Ovary (tissue), 9 donors: ENCODE measurements around the gene CYP2S1. TPM values are rescaled to one million over a fixed set of nuclear protein-coding genes. Genes with fewer than 3 reads are reported as not detected.

Experiments used
- DNase-seq, 5 donors: peaks; one replicate each; pipeline ENCODE4 v3.0.0-alpha.2; 2019 to 2020
- H3K27ac ChIP-seq, 2 donors: fragments of 200-600 bp; one replicate each; pipeline versions ENCODE4 v1.5.1 to v1.8.0; 2019 to 2022
- H3K27me3 ChIP-seq: fragments of 200-600 bp; one replicate; pipeline ENCODE4 v1.8.0; 2022
- H3K36me3 ChIP-seq: fragments of 200-600 bp; sonication (generic); one replicate; pipeline ENCODE4 v1.5.1; 2019
- H3K4me1 ChIP-seq: one replicate; pipeline ENCODE4 v1.8.1; 2013; ENCODE audit warnings: mild to moderate bottlenecking, moderate library complexity; ENCODE audit not compliant: insufficient read depth
- H3K4me3 ChIP-seq: fragments of 200-600 bp; sonication (generic); one replicate; pipeline ENCODE4 v1.5.1; 2017
- H3K9me3 ChIP-seq, 2 donors: fragments of 200-600 bp in 1 of 2; sonication (generic) in 1 of 2; one replicate each; pipeline versions ENCODE4 v1.5.1 to v1.8.1; 2013 to 2019; ENCODE audit warnings: mild to moderate bottlenecking in 1 of 2, moderate library complexity in 1 of 2
- EP300 ChIP-seq: sonication (generic); formaldehyde crosslinking; IDR thresholded peaks from one replicate; pipeline ENCODE4 v1.6.1; 2017; ENCODE audit warnings: antibody characterized with exemption
- POLR2A ChIP-seq: fragments of 450-650 bp; IDR thresholded peaks from one replicate; pipeline ENCODE4 v1.6.1; 2017; ENCODE audit warnings: antibody characterized with exemption, mild to moderate bottlenecking, moderate library complexity
- WGBS, 3 donors: extraction: QIAGEN DNeasy Blood & Tissue Kit in 1 of 3; methylation state at CpG; one replicate each; pipeline versions ENCODE4 v1.1.5 to v1.1.7; 2013 to 2017; 5-methylcytosine and 5-hydroxymethylcytosine counted together
- intact Hi-C, 4 donors: fragments of 100-400 bp; cut with DNase I; formaldehyde crosslinking; loops; one replicate each; pipeline versions ENCODE4 v1.11.0 to v1.15.1; 2022 to 2023
- polyA plus RNA-seq, 2 donors: library from polyadenylated mRNA; stranded (reverse); fragments of 200-250 nt in 1 of 2; fragments of 350-450 nt in 1 of 2; fragmentation: Illumina TruSeq in 1 of 2; extraction: RNeasy Lipid Tissue Mini Kit (QIAGEN cat#74804) in 1 of 2; gene quantifications; one replicate each; pipeline ENCODE4 v1.2.3, GENCODE V29; 2013 to 2014
- total RNA-seq, 7 donors: library from RNA; depleted of rRNA in 2 of 7; stranded (reverse); fragments of >200 nt in 2 of 7; fragmentation: NEBNext Ultra II Directional in 3 of 7; extraction: Animal tissue kit (Norgen Biotek cat#: 25700) in 3 of 7; gene quantifications; one replicate each; pipeline versions ENCODE4 v1.1.0 to v1.2.4, GENCODE V29; 2016 to 2023
- TF ChIP-seq, protein P1 (sequence below), 3 donors: fragments of 450-650 bp in 2 of 3; fragments of 200-600 bp in 1 of 3; IDR thresholded peaks; one replicate each; pipeline versions ENCODE4 v1.5.1 to v1.8.0; 2016 to 2022; ENCODE audit warnings: antibody characterized with exemption in 3 of 3, mild to moderate bottlenecking in 1 of 3
- donor health status: DM: no; HTN: no; CAD: no; lungs with moderate emphysema.
- donor health status: DM: no; HTN: no; CAD: no.
- donor health status: Bipolar disorder and iron deficiency.
- donor health status: DM: yes; HTN: yes; CAD: no.
- donor health status: DM: no; HTN: no; CAD: no.
- donor health status: DM: yes; HTN: yes; CAD: no.

The CYP2S1 gene
- total and polyA plus RNA-seq, 9 donors = 0.15 to 6.9 (median 1.1) TPM

DNA sequence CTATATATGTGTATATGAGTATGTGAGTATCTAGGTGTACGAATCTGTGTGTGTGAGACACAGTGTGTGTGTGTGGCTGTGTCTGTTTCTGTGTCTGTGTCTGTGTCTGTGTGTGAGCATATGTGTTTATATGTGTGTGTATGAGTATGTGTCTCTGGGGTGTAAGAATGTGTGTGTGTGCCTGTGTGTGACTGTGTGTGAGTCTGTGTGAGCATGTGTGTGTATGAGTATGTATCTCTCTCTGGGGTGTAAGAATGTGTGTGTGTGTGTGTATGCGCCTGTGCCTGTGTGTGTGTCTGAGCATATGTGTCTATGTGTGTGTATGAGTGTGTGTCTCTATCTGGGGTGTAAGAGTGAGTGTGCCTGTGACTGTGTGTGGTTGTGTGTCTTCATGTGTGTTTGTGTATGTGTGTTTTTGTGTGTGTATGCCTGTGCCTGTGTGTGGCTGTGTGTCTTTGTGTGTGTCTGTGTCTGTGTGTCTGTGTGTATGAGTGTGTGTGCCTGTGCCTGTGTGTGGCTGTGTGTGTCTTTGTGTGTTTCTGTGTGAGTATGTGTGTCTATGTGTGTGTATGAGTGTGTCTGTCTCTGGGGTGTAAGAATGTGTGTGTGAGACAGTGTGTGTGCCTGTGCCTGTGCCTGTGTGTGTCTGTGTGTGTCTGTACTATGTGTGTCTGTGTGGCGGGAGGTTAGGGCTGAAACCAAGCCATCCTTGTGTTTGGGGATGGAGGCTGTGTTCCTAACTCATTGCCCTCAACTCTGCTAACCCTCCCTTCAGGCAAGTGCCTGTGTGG lies 37.2 kb downstream of the CYP2S1 start:
- 94 to 96% (median 94%) methylated on average over 3 of the region's 3 CpGs for WGBS, 3 donors
- Histone ChIP-seq H3K4me1 (peaks cover 4% of the 10 kb centered on the region), H3K4me3 (no peak overlapping the region), H3K27ac (no peak overlapping the region), H3K36me3 (no peaks in the 10 kb centered on the region), H3K27me3 (no peaks in the 10 kb centered on the region), H3K9me3 (no peaks in the 10 kb centered on the region)
- intact Hi-C loops = no loop called here
- TF ChIP-seq, protein P1, sequence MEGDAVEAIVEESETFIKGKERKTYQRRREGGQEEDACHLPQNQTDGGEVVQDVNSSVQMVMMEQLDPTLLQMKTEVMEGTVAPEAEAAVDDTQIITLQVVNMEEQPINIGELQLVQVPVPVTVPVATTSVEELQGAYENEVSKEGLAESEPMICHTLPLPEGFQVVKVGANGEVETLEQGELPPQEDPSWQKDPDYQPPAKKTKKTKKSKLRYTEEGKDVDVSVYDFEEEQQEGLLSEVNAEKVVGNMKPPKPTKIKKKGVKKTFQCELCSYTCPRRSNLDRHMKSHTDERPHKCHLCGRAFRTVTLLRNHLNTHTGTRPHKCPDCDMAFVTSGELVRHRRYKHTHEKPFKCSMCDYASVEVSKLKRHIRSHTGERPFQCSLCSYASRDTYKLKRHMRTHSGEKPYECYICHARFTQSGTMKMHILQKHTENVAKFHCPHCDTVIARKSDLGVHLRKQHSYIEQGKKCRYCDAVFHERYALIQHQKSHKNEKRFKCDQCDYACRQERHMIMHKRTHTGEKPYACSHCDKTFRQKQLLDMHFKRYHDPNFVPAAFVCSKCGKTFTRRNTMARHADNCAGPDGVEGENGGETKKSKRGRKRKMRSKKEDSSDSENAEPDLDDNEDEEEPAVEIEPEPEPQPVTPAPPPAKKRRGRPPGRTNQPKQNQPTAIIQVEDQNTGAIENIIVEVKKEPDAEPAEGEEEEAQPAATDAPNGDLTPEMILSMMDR (IDR thresholded peaks at IDR 0.05) = no peak
- no peak for TF ChIP-seq EP300
- no peak for TF ChIP-seq POLR2A
- DNase-seq = no peak

DNA sequence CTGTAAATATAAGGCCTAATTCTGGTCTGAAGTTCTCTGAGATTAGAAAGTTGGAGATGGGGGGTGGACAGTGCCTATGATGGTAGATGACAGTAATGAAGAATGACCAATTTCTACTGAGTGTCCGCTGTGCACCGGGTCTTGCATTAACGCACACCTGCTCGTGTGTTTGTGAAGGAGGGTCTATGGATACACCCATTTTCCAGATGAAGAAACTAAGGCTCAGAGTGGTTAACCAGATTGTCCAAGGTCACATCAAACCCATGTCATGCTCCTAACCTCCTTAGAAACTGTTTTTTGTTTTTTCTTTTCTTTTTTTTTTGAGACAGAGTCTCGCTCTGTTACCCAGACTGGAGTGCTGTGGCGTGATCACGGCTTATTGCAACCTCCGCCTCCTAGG lies 39.7 kb downstream of the CYP2S1 start:
- WGBS, 3 donors = 89 to 96% (median 91%) methylated on average over 8 of the region's 8 CpGs
- Histone ChIP-seq H3K36me3 (no peaks in the 10 kb centered on the region), H3K9me3 (no peaks in the 10 kb centered on the region)

DNA sequence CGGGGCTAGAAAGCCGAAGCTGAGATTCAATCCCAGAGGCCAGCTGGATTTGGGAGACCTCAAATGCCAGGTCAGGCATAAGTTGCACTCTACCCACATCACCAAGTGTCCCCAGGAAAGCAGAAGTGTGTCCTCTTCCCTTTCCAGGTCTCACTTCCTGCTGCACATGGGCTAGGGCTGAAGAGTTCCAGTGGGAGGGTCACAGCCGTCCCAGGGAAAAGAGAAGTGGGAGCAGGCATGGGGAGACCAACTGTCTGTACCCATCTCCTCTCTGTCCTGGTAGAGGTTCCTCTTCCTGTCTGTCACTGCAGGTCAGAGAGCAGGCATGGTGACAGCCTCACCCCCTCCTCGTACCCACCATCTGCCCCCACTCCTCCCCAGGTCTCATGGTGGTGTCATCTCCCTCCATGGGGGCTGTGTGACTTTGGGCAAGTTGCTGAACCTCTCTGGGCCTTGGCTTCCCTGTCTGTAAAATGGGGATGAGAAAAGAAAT lies 40.8 kb downstream of the CYP2S1 start:
- H3K9me3 ChIP-seq = no peaks in the 10 kb centered on the region
- no peaks in the 10 kb centered on the region for H3K4me1 ChIP-seq
- no peaks in the 10 kb centered on the region for H3K27me3 ChIP-seq
- intact Hi-C loops = no loop called here
- DNase-seq = no peak
- 73 to 84% (median 75%) methylated on average over 4 of the region's 4 CpGs for WGBS, 3 donors
- H3K36me3 ChIP-seq = no peaks in the 10 kb centered on the region
- no peak overlapping the region for H3K4me3 ChIP-seq
- H3K27ac ChIP-seq = no peak overlapping the region
- TF ChIP-seq POLR2A = no peak
- no peak for TF ChIP-seq EP300

More for the DNA sequence above, 39.7 kb downstream of the CYP2S1 start:
- Histone ChIP-seq H3K4me3 (no peak overlapping the region), H3K4me1 (no peaks in the 10 kb centered on the region), H3K27me3 (no peaks in the 10 kb centered on the region), H3K27ac (no peak overlapping the region)
- intact Hi-C loops = no loop called here
- TF ChIP-seq POLR2A (no peak), EP300 (no peak)
- TF ChIP-seq, protein P1 (IDR thresholded peaks at IDR 0.05) = no peak
- no peak for DNase-seq

DNA sequence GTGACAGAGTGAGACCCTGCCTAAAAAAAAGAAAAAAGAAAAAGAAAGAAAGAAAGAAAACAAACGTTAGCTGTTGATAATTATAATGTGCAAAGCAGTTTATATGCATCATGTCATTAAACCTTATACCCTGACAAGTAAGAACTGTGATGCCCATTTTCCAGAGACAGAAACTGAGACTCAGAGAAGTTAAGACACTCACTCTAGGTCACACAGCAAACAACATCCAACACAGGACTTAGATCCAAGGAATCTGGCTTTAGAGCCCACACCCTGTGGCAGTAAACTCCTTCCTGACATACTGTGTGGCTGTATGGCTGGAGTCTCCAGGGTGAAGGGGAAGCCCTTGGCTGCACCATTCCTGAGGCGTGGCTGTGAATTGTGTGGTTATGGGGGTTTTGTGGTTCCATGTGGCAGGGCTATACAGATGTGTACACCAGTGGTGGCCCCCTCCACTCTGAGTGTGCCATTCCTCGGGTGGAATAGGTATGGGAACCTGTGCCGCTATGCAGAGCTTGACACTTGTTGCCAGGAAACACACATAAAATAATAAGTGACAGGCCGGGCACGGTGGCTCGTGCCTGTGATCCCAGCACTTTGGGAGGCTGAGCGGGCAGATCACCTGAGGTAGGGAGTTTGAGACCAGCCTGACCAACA lies 41.6 kb downstream of the CYP2S1 start:
- Histone ChIP-seq H3K27ac (no peak overlapping the region), H3K27me3 (no peaks in the 10 kb centered on the region), H3K4me3 (no peak overlapping the region), H3K4me1 (no peaks in the 10 kb centered on the region), H3K9me3 (no peaks in the 10 kb centered on the region), H3K36me3 (no peaks in the 10 kb centered on the region)
- DNase-seq = no peak
- intact Hi-C loops = no loop called here
- no peak for TF ChIP-seq POLR2A
- no peak for TF ChIP-seq EP300
- TF ChIP-seq, protein P1 (IDR thresholded peaks at IDR 0.05) = no peak
- 85 to 88% (median 86%) methylated on average over 8 of the region's 8 CpGs for WGBS, 3 donors

DNA sequence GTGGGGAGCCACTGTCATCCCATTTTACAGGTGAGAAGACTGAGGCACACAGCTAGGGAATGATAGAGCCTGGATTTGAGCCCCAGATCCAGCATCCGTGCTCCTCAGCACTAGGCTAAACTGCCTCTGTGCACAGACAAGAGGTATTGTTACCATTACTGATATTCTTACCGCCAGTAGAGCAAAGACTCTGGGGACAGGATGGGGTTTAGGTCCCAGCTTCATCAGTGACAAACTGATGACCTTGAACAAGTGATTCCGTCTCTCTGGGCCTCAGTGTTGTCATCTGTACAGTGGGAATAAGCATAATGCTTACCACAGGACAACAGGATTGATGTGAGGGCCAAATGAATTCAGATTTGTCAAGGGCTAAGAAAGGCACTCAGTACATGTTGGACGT lies 42.5 kb downstream of the CYP2S1 start:
- no peaks in the 10 kb centered on the region for H3K9me3 ChIP-seq
- no peak for DNase-seq
- no peak overlapping the region for H3K27ac ChIP-seq
- TF ChIP-seq, protein P1 (IDR thresholded peaks at IDR 0.05) = no peak
- TF ChIP-seq EP300 (no peak), POLR2A (no peak)
- no peaks in the 10 kb centered on the region for H3K36me3 ChIP-seq
- 79 to 82% (median 80%) methylated on average over 4 of the region's 4 CpGs for WGBS, 3 donors
- no peaks in the 10 kb centered on the region for H3K4me1 ChIP-seq
- H3K27me3 ChIP-seq = no peaks in the 10 kb centered on the region
- intact Hi-C loops = no loop called here
- H3K4me3 ChIP-seq = no peak overlapping the region
